Measurements from ENCODE around the gene KBTBD13.

GRCh38 chr15:65100442-65100841 lies 23.9 kb downstream of the KBTBD13 start:
- TF ChIP-seq CTCF (IDR thresholded peaks at IDR 0.05) (no peak), POLR2A (IDR thresholded peaks at IDR 0.05) (no peak)

Measured in heart left ventricle (tissue), 13 donors.